HT1080 (cell line): ENCODE measurements around the gene DTNB. TPM values are rescaled to one million over a fixed set of nuclear protein-coding genes. Genes with fewer than 3 reads are reported as not detected.

ENCODE experiments used
- DNase-seq: peaks from one replicate; pipeline ENCODE4 v3.0.0-alpha.2; 2015; ENCODE audit warnings: low read depth
- total RNA-seq: library from RNA; depleted of rRNA; stranded (reverse); fragments of >200 nt; shearing (Covaris generic); gene quantifications from 2 replicates; pipeline ENCODE4 v1.2.3, GENCODE V29; 2014

DTNB gene
- total RNA-seq, 1 experiment from 2014 or later: 6.0 TPM

DNA sequence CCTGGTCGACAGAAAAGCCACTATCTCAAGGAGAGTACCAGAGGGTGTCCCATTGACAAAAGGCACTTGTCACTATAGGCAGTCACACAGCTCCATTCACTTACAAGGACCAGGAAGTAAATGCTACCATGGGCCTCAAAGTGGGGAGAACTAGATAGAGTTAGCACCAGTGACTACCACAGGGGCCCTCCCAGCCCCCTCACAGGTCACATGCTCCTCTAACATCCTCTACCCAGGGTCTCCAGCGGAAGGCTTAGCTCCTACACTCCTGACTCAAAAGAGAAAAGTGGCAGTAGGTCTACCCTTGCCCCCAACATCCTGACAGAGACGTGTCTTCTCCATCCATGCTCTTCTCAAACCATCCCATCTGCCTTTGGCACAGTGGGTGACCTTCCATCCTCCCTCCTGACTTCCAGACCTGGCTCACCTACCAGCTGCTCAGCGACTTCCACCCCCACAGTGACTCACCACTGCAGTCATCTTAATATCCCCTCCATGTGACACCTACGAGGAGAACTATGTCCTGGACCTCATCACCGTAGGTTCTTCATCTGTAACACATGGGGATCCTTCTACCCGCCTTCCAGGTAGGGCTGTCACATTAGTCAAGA, 326.1 kb downstream of the DTNB start:
- peak; percentile 73 for DNase-seq

DNA sequence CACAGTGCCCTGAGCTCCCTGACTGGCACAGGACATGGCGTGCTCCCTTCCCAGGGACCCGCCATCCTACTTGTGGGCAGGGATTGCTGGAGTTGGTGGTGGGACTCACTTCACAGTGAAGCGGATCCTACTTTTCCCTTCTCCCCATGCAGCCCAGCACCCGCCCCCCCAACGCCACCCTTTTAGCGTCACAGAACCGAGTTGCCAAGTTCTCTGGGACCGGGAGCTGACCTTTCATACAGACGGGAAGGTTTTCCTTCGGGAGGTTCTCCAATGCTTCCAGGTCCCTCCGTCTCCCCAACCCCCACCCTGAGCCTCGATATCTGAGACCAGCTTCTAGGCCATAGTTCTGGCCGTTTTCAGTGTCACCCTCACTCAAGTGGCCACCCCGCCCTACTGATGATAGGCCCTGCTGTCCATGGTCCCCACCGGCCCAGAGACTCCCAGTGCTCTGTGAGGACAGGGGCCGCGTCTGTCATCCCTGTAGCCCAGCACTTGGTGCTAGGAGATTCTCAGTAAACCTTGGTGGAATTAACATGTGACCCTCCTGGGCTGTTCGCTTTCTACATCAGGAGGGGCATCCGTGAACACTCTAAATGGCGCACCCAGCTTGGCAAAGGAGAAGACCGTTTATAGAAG, 330.1 kb downstream of the DTNB start:
- no peak for DNase-seq

DNA sequence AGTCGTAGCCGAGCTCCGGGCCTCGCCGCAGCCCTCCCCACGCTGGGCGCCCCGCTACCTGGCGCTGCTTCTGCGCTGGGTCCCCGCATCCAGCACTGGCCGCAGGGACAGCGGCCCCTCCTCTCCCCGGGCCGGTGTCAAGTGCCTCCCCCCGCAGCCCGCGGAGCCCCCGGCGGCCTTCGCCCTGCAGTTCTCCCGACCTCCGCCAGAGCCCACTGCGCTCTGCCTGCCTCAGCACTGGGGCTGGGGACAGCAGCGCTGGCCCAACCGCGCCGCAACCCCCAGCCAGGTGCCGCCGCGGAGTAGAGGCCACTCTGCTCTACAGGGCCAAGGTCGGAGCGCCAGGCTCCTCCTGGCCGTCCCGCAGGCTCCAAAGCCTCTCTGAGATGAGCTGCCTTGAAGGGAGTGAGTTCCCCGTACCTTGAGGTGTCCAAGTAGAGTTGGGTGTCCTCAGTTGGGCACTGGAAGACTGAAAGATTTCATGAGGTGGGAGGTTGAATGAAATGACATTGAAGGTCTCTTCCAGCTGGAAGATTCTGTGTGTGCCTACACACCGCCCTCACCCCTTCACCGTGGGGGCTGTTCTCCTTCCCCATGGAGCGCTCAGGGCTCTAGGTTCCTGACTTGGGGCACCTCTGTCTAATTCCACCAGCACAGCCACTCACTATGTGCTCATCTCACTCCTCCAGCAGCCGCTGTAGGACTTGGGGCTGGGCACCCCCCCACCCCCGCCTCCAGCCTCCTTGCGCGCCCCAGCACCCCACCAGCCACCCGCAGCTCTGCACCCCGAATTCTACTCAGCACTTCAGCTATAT, 330.8 kb downstream of the DTNB start:
- DNase-seq: peak; percentile 81

DNA sequence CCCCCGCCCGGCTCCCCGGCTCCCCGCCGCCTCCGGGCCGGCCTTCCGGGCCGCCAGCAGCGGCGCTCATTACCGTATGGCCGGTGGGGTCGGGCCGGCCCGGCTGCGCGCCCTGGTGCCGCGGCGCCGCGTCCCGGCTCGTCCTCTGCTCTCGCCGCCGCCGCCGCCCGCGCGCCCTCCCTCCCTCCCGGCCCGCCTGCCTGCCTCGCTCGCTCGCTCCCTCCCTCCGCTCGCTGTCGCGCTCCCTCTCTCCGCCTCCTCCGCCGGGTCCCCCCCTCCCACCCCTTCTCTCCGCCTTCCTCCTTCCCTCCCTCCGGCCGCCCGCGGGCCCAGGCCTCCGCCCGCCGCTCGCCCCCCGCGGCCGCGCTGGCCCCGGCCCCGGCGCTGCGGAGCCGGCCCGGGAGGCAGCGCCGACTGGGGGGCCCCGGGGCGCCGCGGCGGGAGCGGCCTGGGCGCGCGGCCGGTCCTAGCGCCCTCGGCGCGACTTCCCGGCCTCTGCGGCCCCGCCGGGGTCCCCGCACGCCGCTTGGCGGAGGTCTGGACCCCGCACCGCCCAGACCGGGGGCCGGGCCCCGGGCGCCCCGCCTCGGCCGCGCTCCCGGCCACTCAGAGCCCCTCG, 331.5 kb downstream of the DTNB start, which contains the start of gene DNMT3A:
Gene DNMT3A, minus strand, starts transcription at position 173 of the 619 bp plus-strand sequence. CDS start 27,941 bp downstream, outside the sequence.
- DNase-seq: no peak

DNA sequence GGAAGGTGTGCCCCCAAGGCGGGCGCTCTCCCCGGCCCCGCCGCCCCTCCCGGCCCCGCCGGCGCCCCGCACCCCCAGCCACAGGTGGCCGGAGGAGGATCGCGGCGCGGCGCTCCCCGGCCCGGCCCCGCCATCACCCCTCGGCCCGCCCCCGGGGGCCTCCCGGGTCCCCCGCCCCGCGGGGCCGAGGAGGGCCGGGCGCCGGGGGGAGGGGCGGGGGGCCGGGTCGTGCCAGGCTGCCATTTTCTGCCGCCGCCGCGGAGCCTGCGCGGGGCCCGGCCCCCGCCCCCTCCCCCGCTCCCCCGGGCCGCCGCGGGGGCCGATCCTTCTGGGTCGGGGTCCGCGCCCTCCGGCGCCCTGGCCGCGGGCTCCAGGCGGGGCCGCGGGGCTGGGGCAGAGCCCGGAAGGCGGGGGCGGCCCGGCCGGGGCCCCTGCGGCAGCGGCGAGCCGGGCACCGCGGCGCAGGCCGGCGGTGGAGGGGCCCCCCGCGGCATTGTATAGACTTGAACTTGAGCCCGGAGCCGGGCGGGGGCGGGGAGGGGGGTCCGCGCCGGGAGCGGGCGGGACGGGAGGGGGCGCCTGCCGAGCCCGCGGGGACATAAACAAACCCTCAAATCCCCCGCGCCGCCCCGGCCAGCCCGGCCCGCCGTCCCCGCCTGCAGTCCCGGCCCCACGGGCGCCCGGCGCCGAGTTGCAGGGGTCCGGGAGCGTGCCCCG, 332.2 kb downstream of the DTNB start:
- DNase-seq: no peak

DNA sequence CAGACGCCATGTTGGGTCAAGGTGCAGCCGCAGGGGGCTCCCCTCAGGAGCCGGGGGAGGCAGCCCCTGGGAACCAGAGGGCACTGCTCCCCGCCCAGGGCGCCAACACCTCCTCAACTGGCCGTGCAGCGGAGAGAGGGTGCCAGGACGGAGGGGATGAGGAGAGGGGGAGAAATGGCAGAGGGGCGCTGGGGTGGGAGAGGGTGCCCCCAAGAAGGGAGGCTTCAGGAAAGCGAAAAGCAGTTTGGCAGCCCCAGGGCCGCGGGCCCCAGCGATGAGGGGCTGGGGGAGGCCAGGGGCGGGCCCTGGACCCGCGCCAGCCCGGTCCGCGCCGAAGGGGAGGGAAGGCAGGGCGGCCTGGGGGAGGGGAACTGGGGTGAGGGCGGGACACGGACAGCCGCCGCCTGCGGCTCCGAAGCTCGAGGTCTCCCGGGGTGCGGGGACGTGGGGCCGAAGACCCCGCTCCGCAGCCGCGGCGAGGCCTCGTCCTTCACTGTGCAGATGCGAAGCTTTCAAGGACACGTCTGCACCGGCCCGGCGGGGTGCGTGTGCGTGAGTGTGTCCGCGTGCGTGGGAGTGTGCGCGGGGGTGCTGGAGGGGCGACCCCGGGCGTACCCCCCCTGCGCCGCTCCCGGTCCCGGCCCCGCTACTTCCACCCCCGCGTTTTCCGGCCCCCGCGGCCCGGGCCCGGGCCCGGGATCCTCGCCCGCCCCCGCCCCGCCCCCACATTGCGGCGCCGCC, 333.0 kb downstream of the DTNB start:
- DNase-seq: no peak

DNA sequence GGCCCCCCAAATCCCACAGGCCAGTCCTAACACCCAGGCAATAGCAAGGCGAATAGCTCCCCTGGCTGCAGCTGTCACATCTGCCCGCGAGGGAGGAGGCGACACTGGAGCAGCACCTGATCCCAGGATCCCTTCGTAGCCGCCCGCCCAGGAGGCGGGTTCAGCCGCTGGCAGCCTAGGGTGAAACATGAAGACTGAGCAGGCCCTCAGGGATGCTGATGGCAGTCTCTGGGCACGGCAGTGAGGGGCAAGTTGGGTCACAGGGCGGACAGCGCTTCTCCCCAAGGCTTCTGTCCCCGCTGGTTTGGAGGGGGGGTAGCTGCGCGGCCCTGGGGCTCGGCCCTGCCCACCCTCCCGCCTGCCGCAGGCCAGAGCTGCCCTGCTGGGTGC, 333.6 kb downstream of the DTNB start:
- no peak for DNase-seq

DNA sequence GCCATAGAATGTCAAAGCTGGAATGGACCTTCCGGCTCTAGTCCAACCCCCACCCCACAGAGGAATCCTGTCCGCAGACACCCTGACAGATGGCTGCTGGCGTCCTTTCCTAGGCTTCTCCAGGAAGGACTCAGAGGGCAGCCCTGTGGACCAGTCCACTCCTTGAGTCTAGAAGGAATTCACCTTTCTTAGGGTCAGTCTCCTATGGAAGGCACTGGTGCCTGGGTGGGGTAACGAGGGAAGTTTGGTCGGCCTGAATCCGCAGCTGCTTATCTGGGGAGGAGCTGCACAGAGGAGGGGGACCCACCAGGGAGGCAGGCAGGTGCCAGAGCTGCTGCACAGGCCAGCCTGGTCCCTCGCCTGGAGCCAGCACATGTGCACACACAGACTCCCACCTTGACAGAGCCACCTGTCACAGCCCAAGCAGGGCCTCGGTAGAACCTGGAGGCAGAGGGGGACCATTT, 334.1 kb downstream of the DTNB start:
- DNase-seq: no peak

DNA sequence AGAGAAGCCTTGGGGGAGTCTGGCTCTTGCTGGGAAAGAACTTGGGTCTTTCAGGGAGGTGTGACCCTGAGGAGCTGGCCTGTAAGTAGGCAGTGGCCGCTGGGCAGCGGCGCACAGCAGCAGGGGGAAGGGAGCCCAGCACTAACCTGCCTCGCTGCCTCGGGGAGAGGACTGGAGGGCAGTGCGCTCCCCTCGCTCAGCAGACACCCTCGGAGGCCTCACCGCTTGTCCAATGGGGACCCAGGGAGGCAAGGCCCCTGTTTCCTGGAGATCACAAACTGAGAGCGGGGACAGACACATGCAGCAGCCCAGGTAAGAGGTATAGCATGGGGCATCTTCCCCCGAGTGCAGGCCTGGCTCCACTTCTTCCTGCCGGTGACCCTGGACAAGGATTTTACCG, 335.0 kb downstream of the DTNB start:
- DNase-seq: no peak

DNA sequence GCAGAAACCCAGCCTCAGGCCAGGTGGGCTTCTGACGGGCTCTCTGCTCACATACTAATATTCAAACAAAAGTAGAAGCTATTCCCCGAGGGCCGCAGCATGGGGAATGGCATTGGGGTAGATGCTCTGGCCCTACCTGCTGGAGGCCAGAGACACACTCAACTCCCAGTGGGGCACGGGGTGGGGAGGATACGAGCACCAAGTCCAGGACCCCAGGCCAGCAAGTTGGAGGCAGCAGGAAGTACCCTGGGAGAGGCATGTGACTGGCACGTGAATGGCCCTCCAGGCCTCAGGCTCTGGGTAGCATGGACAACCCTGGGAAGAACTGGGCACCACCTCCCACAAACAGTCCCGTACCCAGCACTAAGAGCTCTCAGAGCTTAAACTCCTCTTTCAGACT, 335.5 kb downstream of the DTNB start:
- DNase-seq: no peak

DNA sequence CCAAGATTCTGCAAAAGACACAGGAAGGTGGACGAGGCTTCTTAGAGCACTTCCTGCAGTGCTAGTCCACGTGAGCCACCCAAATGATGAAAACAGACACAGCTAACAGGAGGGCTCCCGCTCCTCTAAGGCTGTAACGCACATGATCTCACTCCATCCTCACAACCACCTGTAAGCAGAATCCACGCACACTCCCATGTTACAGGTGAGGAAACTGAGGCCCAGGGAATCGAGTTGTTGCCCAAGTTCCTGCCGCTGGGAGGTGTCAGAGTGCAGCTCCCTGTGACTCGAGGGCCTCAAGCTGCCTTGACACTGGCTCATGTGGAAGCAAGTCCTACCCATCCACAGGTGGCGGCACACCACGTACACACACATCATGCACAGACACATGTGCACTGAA, 336.1 kb downstream of the DTNB start:
- no peak for DNase-seq

DNA sequence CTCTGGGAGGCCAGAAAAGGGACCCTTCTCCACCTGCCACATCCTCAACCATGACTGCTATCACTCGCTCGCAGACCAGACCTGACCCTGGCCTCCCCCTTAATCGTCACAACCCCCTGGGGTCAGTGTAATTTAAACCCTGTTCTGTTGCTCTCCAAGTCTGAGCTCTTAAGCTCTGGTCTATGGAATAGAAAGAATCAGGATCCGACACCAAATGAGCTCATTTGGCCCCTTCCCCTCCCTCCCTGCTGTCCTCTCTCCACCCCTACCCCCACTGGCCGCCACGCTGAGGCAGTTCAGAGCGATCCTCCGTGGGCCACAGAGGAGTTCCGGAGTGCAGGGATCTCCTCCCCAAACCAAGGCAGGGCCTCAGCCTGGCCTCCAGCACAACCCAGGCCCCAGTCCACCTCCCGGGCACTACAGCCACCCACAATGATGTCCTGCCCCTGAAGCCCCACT, 337.0 kb downstream of the DTNB start:
- no peak for DNase-seq

DNA sequence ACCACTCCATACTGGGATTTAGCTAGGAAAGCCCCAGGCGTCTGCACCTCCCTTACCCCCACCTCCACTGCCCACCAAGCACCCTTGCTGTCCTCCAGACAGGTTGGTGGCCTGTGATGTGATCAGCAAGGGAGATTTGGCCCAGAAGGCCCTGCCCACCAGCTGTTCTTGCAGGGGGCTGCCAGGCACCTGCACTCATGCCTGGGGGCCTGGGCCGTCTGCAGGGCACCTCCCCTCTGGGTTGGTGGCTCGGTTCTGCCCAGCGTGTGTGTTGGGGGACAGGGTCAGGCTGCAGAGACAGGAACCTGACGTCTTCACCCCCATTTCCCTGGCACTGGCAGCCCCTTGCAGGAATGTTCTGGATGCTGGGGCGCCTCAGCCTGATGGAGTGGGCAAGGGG, 337.4 kb downstream of the DTNB start:
- no peak for DNase-seq

DNA sequence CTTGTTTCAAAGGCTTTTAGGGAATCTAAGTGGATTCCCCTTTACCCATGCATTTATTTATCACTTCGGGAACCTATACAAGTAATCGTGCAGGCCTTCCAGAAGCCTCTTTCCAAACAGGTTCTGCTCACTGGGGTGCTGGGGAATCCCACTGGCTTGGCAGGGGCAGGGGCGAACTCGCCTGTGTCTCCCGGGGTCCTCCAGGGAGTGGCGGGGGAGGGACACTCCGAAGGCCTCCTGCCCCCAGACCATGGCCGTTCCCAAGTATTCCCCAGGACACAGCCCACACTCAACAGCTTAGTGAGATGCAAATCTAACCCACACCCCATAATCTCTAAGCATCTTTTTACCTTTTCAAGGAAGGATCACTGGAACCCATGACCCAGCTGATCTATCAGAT, 338.2 kb downstream of the DTNB start:
- no peak for DNase-seq

DNA sequence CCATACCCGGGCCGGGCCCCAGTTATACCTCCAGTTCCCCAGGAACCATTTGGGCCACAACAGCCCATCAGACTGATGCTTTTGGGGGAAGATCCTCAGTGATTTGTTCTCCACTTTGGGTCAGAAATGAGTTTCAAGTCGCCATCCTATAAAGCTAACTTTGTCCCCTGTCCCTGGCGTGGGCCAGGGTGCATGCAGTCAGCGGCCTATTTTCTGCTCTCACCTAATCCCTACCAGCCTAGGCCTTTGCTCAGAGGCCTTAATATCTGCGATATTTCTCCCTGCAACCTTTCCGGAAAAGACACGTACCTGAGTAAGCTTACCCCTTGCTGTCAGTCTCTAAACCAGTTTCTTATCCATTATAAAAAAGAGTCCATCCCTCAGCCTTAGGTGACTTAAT, 338.9 kb downstream of the DTNB start:
- DNase-seq: no peak

DNA sequence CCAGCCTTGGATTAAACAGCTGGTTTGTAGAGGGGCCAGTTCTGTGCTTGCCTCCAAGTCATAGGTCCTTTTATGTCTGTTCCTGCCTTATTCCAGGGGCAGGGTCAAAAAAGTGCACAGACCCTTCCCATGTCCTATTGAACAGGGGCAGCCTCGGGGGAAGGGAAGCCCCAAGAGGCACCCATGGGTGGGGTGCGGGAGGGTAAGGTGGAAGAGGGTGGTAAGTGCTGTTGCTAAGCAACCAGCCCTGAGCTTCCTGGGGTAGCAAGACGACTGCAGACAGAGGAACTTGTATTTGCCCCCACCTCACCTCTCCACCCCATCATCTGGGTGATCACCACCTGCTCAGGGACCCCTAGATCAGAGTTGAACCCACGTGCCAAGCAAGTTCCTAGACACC, 339.4 kb downstream of the DTNB start:
- DNase-seq: no peak

DNA sequence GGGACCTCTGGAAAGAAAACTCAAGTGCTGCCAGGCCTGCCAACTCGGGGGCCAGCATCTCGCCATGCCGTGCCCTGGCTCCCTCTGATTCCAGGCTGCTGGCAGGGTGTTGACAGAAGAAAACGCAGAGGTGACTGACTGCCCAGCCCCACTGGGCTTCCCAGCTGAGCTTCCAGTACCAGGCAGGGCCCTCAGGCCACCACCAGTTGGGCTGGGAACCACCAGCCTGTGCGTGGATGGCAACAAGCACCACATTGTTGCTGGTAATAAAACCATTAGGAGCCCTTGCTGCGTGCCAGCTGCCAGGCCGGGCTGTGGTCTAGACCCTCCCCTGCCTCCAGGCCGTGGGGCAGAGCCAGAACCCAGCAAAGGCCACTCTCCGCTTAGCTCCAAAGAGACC, 340.8 kb downstream of the DTNB start:
- DNase-seq: no peak

DNA sequence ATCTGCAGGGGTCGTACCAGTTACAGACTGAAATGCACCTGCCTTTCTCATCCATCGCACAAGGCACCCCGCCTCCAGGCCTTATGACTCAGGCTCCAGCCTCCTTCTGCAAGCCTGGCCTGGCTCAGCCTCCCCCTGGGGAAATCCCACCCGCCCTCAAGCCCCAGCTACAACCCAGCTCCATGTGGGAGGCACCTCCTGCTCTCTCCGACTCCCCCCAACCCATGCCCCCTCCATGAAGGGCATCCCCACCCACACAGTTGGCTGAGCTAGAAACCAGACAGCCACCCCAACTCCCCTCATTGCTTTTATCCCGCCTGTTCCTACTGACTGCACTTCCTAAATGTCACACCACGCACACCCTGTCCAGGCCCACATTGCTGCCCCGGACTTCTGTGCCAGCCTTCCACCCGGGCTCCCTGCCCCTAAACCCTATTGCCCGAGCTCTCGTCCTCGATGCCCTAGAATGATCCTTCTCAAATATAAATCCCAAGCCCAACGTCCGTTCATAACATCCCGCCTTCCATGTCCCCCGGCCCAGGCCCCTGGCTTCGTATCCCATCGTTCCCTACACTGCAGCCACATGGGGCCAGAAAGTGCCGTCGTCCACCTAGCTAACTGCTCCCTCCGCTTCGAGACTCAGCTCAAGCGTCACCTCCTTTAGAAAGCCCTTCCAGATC, 341.6 kb downstream of the DTNB start:
- DNase-seq: no peak

DNA sequence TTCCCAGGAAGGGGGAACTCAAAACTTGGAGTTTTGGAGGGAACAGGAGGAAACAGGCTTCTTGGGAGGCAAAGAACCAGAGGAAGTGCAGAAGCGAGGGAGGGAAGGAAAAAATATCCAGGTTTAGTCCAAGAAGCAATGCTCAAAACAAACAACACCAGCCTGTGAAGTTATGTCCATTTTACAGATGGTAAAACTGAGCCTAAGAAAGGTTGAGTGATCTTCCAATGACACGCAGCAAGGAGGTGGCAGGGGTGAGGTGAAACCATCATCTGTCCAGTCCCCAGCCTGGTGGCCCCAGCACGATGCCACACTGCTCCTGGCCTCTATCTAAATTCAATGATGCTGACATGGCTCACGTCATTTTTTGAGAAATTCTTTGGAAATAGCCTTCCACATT, 342.4 kb downstream of the DTNB start:
- DNase-seq: no peak

DNA sequence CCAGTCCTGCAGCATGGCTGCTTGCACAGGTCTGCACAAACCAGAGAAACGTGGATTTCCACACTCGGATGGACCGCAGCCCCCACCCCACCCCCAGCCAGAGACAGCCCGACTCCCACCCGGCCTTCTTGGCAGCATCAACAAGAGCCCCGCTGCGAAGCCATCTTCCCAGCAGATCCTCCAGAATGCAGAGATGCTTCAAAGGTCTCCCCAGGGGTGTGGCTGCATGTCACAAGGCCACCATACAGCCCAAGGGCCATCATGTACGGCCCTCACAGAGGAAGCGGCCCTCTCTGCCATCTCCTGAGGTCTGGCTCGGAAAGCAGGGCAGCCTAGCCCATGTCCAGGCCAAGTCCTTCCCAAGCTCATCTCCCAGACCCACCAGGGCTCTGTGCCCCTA, 343.1 kb downstream of the DTNB start:
- no peak for DNase-seq
